ENCODE measurements around the gene R3HDM4.
"Not testable (repeated sequence)": the region's sequence is repeated elsewhere in the genome, so short reads cannot be mapped to it uniquely, and the experiment has no call there.

The R3HDM4 gene

DNA sequence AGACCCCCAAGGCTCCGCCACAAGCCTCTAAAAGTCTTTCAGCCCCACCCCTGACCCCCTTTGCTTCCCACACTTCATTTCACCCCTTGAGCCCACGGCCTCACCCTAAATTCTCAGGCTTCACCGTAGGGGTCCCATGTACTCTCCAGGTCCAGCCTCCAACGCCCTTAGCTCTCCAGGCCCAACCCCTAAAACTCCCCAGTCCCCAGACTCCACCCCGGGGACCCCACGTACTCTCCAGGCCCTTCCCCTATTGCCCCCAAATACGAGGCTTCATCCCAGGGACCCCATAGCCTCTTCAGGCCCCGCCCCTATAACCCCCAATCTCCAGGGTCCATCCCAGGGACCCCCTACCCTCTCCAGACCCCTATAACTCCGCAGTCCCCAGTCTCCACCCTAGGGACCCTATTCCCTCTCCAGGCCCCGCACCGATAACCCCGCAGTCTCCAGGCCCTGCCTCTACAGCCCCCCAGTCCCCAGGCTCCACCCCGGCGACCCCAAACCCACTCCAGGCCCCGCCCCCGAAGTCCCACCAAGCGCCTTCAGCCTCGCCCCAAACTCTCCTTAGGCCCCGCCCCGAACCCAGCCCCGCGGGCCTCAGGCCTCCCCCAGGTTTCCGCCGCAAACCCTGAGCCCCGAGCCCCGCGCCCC, 20.7 kb downstream of the R3HDM4 start:
- DNase-seq (ENCODE audit: low read depth), result no peak

DNA sequence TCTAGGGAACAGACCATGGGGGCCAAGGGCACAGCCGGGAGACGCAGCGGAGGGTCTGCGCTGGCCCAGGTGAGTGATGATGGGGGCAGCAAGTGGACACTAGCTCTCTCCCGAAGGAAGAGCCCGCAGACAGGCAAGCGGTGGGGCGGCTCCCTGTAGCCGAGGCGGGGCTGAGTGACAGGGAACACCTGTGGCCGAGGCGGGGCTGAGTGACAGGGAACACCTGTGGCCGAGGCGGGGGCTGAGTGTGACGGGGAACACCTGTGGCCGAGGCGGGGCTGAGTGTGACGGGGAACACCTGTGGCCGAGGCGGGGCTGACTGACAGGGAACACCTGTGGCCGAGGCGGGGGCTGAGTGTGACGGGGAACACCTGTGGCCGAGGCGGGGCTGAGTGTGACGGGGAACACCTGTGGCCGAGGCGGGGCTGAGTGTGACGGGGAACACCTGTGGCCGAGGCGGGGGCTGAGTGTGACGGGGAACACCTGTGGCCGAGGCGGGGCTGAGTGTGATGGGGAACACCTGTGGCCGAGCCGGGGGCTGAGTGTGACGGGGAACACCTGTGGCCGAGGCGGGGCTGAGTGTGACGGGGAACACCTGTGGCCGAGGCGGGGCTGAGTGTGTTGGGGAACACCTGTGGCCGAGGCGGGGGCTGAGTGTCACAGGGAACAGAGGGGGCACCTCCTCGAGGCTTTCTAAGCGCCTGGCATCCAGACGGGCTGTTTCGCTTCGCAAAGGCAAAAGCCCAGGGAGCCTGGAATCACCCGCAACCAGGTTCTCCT, 21.4 kb downstream of the R3HDM4 start:
- not testable (repeated sequence) for DNase-seq (ENCODE audit: low read depth)

DNA sequence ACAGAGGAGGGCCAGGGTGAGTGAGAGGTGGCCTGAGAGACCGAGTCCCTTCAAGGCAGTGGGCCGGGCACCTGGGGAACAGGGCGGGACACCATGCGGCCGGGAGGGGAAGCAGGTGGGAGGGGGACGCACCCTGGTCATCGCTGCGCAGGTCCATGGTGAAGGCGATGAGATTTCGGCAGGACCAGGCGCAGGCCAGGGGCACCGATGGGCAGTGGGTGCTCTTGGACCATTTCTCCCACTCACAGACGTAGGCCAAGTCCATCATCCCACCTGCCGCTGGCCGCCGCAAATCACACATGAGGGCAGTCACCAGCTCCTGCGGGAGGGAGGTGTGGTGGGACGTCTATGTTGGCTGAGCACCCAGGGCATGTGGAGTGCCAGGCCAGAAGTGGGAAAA, 22.2 kb downstream of the R3HDM4 start:
- DNase-seq (ENCODE audit: low read depth), result no peak

DNA sequence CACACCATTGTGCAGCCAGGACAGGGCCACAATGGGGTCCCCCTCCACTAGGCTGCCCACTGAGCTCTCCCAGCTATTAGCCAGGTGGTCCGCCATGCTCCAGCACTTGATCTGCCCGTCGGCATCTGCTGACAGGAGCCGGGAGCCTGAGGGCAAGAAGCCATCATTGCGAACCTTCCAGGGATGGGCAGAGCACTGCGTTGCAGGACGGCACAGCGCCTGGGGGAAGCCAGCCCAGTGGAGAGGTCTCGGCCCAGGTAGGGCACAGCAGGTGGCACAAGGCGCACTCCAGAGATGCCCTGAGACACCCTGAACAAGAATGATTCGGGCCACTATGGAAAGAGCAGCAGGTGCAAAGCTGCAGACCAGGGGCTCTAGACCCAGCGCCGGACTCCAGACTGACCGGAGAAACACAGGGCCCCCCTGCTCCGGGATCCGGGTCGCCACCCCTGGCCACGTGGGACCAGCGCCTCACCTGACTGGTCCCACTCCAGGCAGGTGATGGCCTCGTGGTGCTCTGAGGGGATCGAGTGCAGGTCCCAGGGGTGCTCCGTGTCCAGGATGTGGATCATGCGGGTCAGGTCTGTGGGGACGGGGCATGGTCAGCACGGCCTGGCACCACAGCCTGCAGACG, 23.2 kb downstream of the R3HDM4 start:
- no peak for DNase-seq (ENCODE audit: low read depth)

DNA sequence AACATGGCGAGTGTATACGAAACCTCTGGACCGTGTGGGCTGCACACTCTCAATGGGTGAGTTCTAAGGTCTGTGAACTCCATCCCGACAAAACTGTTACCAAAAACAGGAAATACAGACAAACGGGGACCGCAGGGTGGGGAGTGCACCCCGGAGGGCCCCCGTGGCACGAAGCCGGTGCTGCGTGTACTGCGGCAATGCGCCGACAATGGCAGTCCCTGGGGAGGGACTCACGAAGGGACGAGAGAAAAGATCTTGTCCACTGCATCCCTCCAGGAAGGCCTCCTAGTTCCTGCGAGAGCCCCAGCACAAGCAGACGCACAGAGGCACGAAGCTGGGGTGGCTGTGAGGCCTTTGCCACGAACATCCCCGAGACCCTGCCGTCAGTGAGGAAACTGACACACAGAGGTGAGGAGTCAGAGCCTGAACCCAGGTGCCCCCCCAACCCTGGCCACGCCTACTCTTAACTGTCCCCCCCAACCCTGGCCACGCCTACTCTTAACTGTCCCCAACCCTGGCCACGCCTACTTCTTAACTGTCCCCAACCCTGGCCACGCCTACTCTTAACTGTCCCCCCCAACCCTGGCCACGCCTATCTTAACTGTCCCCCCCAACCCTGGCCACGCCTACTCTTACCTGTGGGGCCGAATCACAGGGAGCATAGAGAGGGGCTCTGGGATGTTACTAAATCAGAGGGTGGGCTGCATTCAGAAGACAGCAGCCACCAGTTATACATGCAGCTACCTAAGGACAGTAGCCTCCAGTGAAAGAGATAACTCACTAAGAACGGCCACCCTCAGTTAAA, 24.2 kb downstream of the R3HDM4 start:
- DNase-seq (ENCODE audit: low read depth), result no peak

DNA sequence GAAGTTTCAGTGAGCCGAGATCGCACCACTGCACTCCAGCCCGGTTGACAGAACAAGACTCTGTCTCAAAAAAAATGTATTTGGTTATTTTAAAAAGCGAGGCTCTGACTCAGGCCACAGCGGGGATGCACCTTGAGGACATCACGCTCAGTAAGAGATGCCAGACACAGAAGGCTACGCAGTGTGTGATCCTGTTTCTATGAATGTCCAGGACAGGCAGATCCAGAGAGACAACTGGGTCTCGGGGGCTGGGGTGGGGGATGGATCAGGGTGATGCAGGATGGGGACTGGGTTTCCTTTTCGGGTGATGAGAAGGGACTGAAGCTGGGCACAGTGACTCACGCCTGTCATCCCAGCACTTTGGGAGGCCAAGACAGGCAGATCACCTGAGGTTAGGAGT, 25.4 kb downstream of the R3HDM4 start:
- DNase-seq (ENCODE audit: low read depth), result no peak

DNA sequence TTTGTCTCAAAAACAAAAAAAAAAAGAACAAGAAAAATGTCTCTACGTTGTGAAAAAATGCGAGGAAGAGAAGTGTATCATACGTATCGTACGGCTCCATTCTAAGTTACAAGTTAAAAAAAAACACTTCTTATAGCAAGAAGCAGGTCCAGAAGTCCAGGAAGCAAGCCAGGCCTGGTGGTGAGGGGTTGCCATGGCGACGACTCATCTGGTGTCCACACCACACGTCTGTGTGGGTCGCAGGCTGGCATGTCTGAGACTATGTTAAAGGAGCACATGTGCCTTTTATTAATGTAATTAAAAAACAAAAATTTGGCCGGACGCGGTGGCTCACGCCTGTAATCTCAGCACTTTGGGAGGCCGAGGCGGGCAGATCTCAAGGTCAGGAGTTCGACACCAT, 25.9 kb downstream of the R3HDM4 start:
- DNase-seq (ENCODE audit: low read depth), result peak; percentile 75

DNA sequence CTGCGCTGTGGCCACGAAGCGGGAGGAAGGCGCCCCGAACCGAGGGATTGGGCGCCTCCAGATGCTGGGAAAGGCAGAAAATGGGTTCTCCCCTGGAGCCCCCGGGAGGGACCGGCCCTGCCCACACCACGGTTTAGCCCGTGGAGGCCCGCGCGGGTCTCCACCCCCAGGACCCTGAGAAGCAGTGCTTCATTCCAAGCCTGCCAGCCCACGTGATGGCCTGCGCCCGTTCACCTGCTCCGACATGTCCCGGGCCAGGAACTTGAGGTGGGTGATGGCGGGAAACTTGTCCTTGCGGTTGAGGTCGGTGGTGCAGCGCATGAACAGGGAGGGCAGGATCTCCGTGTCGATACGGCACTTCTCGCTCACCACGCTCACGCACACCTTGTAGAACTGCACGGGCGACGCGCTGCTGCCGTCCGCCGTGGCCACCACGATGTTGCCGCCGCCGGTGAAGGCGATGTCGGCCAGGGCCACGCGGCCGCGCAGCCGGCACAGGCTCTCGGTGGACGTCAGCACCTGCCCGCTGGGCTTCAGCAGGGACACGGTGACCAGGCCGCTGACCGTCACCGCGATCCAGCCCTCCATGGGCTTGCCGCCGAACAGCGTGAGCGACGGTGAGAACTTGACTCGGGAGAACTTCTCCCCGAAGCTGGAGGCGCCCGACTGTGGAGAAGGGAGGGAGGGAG, 27.3 kb downstream of the R3HDM4 start:
- DNase-seq (ENCODE audit: low read depth), result no peak

DNA sequence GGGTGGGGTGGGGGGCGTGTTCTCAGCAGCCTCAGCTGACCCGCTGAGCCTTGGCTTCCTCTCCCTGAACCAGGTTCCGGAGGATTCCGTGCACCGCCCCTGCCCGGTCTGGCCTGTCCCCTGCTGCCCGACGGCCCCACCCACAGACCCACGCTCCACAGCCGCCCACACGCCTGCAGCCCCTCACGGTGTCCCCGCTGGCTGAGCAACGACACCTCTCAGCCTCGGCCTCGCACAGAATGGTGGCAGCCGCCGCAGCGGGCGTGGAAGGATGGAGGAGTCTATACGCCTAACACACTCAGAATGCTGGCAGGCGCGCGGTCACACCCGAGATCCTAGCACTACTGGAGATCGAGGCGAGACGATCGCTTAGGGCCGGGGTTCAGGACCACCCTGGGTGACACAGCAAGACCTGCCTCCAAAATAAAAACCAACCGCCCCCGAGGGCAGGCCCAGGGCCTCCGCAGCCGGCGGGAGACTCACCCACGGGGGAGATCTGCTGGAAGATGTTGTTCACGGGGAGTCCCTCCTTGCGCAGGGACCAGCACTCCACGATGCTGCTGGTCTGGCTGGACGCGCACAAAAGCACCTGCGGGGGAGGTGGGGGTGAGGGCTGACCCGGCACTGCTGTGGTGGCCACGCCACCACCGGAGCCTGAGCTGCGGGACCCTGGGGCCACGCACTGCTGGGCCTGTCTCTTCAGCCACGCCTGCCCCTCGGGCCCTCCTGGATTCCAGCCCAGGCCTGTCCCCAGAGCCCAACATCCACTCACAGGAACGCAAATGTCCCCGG, 28.4 kb downstream of the R3HDM4 start:
- DNase-seq (ENCODE audit: low read depth), result no peak

DNA sequence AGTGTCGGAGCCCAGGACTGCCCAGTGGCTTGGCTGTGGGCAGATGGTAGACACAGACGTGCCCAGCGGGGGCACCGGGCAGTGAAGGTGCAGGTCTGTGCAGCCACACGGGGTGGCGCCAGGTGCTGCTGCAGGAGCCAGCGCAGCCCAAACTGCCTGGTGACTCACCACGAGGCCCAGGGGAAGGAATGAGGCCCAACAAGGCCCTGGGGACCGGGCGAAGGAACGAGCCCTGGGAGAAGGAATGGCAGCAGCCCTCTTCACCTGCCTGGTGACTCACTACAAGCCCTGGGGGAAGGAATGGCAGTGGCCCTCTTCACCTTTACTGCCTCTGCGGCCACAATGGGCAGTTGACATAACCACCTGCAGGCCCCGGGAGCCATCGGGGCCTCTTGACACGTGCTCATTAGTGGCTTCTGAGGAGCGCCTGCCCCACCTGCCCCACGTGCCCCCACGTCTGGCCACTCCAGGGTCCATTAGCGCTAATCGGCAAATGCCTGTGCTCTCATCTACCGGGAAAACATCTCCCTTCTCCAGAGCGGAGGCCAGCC, 29.3 kb downstream of the R3HDM4 start:
- DNase-seq (ENCODE audit: low read depth), result no peak

DNA sequence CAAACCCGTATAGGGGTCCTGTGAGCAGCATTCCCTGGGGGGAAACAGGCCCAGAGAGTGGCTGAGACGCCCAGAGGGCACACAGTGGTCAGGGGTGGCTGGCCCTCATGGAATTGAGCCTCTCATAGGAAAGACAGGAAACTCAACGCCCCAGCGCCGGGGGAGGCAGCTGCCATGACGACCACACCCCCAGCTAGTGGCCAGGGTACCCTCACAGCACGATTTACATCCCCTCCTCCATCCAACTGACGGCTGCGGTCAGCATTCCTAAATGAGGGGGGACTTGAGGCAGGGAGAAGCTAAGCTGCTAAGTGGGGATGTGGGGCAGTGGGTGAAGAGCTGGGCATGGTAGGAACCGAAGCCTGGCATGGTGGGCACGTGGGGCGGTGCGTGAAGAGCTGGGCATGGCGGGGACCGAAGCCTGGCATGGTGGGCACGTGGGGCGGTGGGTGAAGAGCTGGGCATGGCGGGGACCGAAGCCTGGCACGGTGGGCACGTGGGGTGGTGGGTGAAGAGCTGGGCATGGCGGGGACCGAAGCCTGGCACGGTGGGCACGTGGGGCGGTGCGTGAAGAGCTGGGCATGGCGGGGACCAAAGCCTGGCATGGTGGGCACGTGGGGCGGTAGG, 30.0 kb downstream of the R3HDM4 start:
- DNase-seq (ENCODE audit: low read depth), result no peak

DNA sequence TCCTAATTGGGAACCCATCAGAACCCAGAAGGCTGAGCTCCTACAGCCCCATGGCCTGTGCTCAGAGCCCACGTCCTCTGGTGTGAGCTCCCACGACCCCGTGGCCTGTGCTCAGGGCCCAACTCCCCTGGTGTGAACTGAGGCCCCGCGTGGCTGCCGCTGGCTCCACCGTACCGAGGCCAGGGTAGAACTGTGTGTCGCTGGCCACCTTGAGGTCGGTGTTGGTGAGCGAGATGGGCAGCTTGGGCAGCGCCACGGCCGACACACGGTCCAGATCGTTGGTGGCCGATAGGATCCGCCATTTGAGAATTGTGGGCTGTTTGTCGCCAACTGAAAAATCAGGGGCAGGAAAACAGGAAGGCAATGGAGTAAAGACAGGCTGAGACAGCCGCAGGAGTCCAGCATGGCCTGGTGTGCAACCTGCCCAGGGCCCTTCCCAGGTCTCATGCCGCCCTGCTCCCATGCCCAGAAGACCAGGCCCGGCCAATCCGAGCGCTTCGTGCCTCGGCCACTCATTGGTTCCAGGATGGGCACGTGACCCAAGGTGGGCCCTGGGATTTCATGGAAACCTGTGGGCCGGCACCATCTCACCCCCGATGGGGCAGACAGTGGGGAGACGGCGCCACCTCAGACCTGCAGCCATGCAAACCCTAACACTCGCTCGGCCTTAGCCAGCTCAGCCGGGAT, 31.5 kb downstream of the R3HDM4 start:
- DNase-seq (ENCODE audit: low read depth), result no peak

DNA sequence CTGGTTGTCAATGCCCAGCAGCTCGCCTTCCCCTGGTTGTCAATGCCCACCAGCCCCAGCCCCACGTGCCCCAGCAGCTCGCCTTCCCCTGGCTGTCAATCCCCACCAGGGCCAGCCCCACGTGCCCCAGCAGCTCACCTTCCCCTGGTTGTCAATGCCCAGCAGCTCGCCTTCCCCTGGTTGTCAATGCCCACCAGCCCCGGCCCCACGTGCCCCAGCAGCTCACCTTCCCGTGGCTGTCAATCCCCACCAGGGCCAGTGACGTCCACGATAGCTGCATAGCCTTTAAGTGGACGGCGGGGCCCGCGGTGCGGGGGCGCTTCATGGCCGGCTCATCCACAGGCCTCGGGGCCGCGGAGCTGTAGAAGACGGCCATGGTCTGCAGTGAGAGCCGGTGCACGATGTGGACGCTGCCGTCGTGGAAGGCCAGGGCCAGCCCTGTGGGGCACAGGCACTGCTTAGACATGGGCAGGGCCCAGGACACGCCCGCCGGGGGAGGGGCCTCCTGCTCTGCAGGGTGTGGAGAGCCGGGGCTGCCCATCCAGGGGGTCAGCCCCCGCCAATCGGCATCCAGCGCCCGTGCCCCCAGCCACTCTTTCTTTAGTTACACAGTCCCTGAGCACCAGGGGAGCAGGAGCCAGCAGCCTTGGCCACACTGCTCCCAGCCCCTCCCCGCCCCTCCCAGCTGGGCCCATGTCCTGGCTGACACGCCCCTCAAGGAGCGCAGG, 33.1 kb downstream of the R3HDM4 start:
- DNase-seq (ENCODE audit: low read depth), result no peak

DNA sequence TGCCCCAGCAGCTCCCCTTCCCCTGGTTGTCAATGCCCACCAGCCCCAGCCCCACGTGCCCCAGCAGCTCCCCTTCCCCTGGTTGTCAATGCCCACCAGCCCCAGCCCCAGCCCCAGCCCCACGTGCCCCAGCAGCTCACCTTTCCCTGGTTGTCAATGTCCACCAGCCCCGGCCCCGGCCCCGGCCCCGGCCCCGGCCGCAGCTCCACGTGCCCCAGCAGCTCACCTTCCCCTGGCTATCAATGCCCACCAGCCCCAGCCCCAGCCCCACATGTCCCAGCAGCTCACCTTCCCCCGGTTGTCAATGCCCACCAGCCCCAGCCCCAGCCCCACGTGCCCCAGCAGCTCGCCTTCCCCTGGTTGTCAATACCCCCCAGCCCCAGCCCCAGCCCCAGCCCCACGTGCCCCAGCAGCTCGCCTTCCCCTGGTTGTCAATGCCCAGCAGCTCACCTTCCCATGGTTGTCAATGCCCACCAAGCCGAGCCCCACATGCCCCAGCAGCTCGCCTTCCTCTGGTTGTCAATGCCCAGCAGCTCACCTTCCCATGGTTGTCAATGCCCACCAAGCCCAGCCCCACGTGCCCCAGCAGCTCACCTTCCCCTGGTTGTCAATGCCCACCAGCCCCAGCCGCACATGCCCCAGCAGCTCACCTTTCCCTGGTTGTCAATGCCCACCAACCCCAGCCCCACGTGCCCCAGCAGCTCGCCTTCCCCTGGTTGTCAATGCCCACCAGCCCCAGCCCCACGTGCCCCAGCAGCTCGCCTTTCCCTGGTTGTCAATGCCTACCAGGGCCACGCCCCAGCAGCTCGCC, 34.1 kb downstream of the R3HDM4 start:
- DNase-seq (ENCODE audit: low read depth), result not testable (repeated sequence)

DNA sequence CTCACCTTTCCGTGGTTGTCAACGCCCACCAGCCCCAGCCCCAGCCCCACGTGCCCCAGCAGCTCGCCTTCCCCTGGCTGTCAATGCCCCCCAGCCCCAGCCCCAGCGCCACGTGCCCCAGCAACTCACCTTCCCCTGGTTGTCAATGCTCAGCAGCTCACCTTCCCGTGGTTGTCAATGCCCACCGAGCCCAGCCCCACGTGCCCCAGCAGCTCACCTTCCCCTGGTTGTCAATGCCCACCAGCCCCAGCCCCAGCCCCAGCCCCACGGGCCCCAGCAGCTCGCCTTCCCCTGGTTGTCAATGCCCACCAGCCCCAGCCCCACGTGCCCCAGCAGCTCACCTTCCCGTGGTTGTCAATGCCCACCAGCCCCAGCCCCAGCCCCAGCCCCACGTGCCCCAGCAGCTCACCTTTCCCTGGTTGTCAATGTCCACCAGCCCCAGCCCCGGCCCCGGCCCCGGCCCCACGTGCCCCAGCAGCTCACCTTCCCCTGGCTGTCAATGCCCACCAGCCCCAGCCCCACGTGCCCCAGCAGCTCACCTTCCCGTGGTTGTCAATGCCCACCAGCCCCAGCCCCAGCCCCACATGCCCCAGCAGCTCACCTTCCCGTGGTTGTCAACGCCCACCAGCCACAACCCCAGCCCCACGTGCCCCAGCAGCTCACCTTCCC, 34.9 kb downstream of the R3HDM4 start:
- DNase-seq (ENCODE audit: low read depth), result not testable (repeated sequence)

DNA sequence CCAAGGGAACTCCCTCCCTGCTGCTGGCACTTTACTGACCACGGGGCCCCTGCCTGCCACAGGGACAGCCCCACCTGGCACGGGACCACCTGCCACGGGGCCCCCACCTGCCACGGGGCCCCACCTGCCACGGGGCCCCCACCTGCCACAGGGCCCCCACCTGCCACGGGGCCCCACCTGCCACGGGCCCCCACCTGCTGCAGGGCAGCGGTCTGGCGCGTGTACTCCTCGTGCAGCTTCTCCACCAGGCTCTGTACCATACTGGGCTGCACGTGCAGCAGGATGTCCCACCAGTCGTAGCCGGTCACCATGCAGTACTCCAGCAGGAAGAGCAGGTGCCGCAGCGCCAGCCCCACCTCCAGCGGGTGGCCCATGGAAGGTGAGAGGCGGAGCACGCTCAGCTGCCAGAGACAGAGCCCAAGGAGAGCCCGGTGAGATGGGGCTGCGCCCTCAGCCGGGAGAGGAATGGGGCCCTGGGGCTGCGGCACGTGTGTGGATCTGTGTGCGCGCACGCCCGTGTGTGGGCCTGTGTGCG, 36.2 kb downstream of the R3HDM4 start:
- DNase-seq (ENCODE audit: low read depth), result no peak

DNA sequence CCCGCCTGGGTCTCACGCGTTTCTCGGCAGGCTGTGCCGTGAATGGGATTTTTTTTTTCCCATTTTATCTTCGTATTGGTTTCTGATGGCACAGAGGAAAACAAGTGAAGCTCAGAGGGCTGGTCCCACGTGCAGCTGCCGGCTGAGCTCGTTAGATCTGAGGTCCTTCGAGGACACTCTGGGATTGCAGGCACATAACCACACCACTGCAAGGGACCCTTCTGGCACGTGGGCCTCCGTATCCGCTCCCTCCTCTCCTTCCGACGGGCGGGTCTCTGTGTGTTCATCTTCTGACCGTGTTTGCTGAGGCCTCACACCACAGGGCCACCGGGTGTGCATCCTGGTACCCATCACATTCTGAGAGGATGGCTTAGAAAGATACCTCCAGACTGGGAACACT, 36.9 kb downstream of the R3HDM4 start:
- no peak for DNase-seq (ENCODE audit: low read depth)

All from amniotic epithelial cell (primary cell).